GM12878 (cell line): ENCODE results near the gene NPPB. TPM values are rescaled to one million over a fixed set of nuclear protein-coding genes. Genes with fewer than 3 reads are reported as not detected.

Experiments
- ATAC-seq: fragments of 200-7000 bp; cut with Tn5 transposase; 3 replicates; pipeline ENCODE4 v1.9.1; 2020; ENCODE audit warnings: mild to moderate bottlenecking, moderate library complexity
- BruUV-seq: library from RNA; stranded (reverse); fragments of 400-500 nt; replicated peaks from 2 replicates; lab custom pipeline; 2021; lab: Mats Ljungman, UMichigan
- CTCF ChIA-PET: fragments of 300-600 bp; sonication (Branson Sonifier 250); formaldehyde crosslinking; extraction: SDS; loops from one replicate; lab custom pipeline; 2021; ENCODE audit warnings: inconsistent platforms; lab: Yijun Ruan, JAX
- POLR2A ChIA-PET: fragments of 350-600 bp; formaldehyde crosslinking; extraction: SDS; loops from one replicate; lab custom pipeline; 2021; ENCODE audit warnings: inconsistent platforms; lab: Charles Lee
- RAD21 ChIA-PET: fragments of 300-600 bp; sonication (Branson Sonifier 250); formaldehyde crosslinking; loops from one replicate; lab custom pipeline; 2023; ENCODE audit warnings: antibody characterized with exemption; ENCODE audit not compliant: unreplicated experiment; lab: Charles Lee
- SMC1A ChIA-PET: fragments of 300-600 bp; sonication (Branson Sonifier 250); formaldehyde crosslinking; loops from one replicate; lab custom pipeline; 2023; ENCODE audit not compliant: unreplicated experiment, uncharacterized antibody; lab: Charles Lee
- DNase-seq: peaks from one replicate; pipeline ENCODE4 v3.0.0-alpha.2; 2011; ENCODE audit warnings: low read depth, low spot score
- FAIRE-seq: peaks from 3 replicates; lab custom pipeline; 2011; peaks lifted over from hg19 to GRCh38; lab: Jason Lieb, UNC
- H2AFZ ChIP-seq: 2 replicates; pipeline ENCODE4 v1.6.0; 2011; ENCODE audit warnings: low read depth, low read length, control low read depth; ENCODE audit not compliant: control insufficient read depth
- H3K27ac ChIP-seq: 2 replicates; pipeline ENCODE4 v1.5.1; 2011; ENCODE audit warnings: control low read depth; ENCODE audit not compliant: control insufficient read depth, insufficient read depth
- H3K27me3 ChIP-seq, 2 experiments: replicated peaks in 1 of 2; 2 replicates each; pipeline versions ENCODE4 v1.6.0 to v1.6.1; 2011; ENCODE audit warnings: low read length in 1 of 2; ENCODE audit not compliant: control insufficient read depth in 2 of 2, insufficient read depth in 2 of 2
- H3K36me3 ChIP-seq, 2 experiments: 2 replicates each; pipeline ENCODE4 v1.5.1; 2011; ENCODE audit warnings: low read length in 1 of 2; ENCODE audit not compliant: control insufficient read depth in 2 of 2, insufficient read depth in 2 of 2
- H3K4me1 ChIP-seq: 2 replicates; pipeline ENCODE4 v1.6.1; 2011; ENCODE audit warnings: mild to moderate bottlenecking, low read length, moderate library complexity, mixed read lengths; ENCODE audit not compliant: control insufficient read depth, insufficient read depth
- H3K4me2 ChIP-seq: 2 replicates; pipeline ENCODE4 v1.6.0; 2011; ENCODE audit warnings: control low read depth; ENCODE audit not compliant: control insufficient read depth, insufficient read depth
- H3K4me3 ChIP-seq: fragments of 200-600 bp; sonication (generic); 2 replicates; pipeline ENCODE4 v1.5.1; 2016
- H3K79me2 ChIP-seq: 2 replicates; pipeline ENCODE4 v1.6.0; 2011; ENCODE audit warnings: low read length; ENCODE audit not compliant: control insufficient read depth, insufficient read depth
- H3K9ac ChIP-seq: 2 replicates; pipeline ENCODE4 v1.8.0; 2011; ENCODE audit warnings: low read length, control low read depth, mixed read lengths; ENCODE audit not compliant: control insufficient read depth, insufficient read depth
- H3K9me3 ChIP-seq: replicated peaks from 3 replicates; pipeline ENCODE4 v1.5.1; 2011; ENCODE audit warnings: mild to moderate bottlenecking, low read length; ENCODE audit not compliant: control insufficient read depth, insufficient read depth
- H4K20me1 ChIP-seq: 2 replicates; pipeline ENCODE4 v1.6.0; 2011; ENCODE audit not compliant: control insufficient read depth, insufficient read depth
- ATF7 ChIP-seq: fragments of 450-650 bp; IDR thresholded peaks from 2 replicates; pipeline ENCODE4 v1.6.1; 2016; ENCODE audit warnings: low read depth, mild to moderate bottlenecking
- BCL11A ChIP-seq: IDR thresholded peaks from 2 replicates; pipeline ENCODE4 v1.6.1; 2011; ENCODE audit warnings: low read depth, low read length
- EP300 ChIP-seq, 2 experiments: fragments of 150-350 bp in 1 of 2; IDR thresholded peaks; 2 replicates each; pipeline ENCODE4 v1.6.1; 2011 to 2012; ENCODE audit warnings: low read depth in 2 of 2, low read length in 2 of 2, borderline replicate concordance in 1 of 2, improper control_type of control experiment in 1 of 2, inconsistent platforms in 1 of 2; ENCODE audit not compliant: control insufficient read depth in 1 of 2
- IKZF2 ChIP-seq, 2 experiments: fragments of 450-650 bp; IDR thresholded peaks; 2 replicates each; pipeline ENCODE4 v1.6.1; 2017; ENCODE audit warnings: mild to moderate bottlenecking in 2 of 2, moderate library complexity in 2 of 2
- MXI1 ChIP-seq: fragments of 150-350 bp; IDR thresholded peaks from 2 replicates; pipeline ENCODE4 v1.6.1; 2011; ENCODE audit warnings: low read depth, mild to moderate bottlenecking, inconsistent platforms, low read length, improper control_type of control experiment
- NBN ChIP-seq: fragments of 450-650 bp; IDR thresholded peaks from 2 replicates; pipeline ENCODE4 v1.6.1; 2016
- NR2C1 ChIP-seq: fragments of 450-650 bp; IDR thresholded peaks from 2 replicates; pipeline ENCODE4 v1.6.1; 2017; ENCODE audit warnings: antibody characterized with exemption, mild to moderate bottlenecking, moderate library complexity
- PKNOX1 ChIP-seq: fragments of 450-650 bp; IDR thresholded peaks from 2 replicates; pipeline ENCODE4 v1.6.1; 2016; ENCODE audit warnings: mild to moderate bottlenecking
- POLR2AphosphoS2 ChIP-seq: IDR thresholded peaks from 2 replicates; pipeline ENCODE4 v1.6.1; 2011; ENCODE audit warnings: low read depth, mild to moderate bottlenecking, low read length, improper control_type of control experiment, moderate library complexity
- RFX5 ChIP-seq: IDR thresholded peaks from 2 replicates; pipeline ENCODE4 v1.6.1; 2011; ENCODE audit warnings: low read depth, low read length, improper control_type of control experiment
- SKIL ChIP-seq: fragments of 450-650 bp; IDR thresholded peaks from 2 replicates; pipeline ENCODE4 v1.6.1; 2017; ENCODE audit warnings: mild to moderate bottlenecking, low read depth, inconsistent platforms; ENCODE audit not compliant: poor library complexity, severe bottlenecking
- USF2 ChIP-seq: IDR thresholded peaks from 2 replicates; pipeline ENCODE4 v1.6.1; 2011; ENCODE audit warnings: low read depth, low read length, improper control_type of control experiment, borderline replicate concordance
- ZBED1 ChIP-seq: IDR thresholded peaks from 2 replicates; pipeline ENCODE4 v1.6.1; 2016; ENCODE audit warnings: borderline replicate concordance
- WGBS: methylation state at CpG from one replicate; pipeline ENCODE4 v1.1.6; 2016; ENCODE audit warnings: low lambda C conversion rate; ENCODE audit not compliant: insufficient replicate concordance, insufficient coverage; ENCODE audit errors: missing lambda C conversion rate; 5-methylcytosine and 5-hydroxymethylcytosine counted together
- in situ Hi-C: fragments of 300-500 bp; cut with MboI; formaldehyde crosslinking; loops from 9 replicates; pipeline ENCODE4 v1.14.3; 2018; ENCODE audit warnings: mixed read lengths
- intact Hi-C: fragments of 100-400 bp; cut with micrococcal nuclease; formaldehyde crosslinking; loops from one replicate; pipeline ENCODE4 v1.14.2; 2022; ENCODE audit not compliant: unreplicated experiment
- polyA plus RNA-seq, 11 experiments: library from polyadenylated mRNA; depleted of rRNA in 4 of 11; unstranded in 6 of 11; stranded (reverse) in 5 of 11; fragments of >200 nt; fragmentation: Nextera tagmentation in 4 of 11; fragmentation: Illumina TruSeq in 1 of 11; extraction: Ambion mirVana in 4 of 11; extraction: Trizol in 1 of 11; gene quantifications; 1 replicate in 1 of 11; 2 replicates in 10 of 11; pipeline versions ENCODE4 v1.2.1 to v1.2.3, GENCODE V29; 2011 to 2016; ENCODE audit warnings: inconsistent platforms in 2 of 11, missing spikeins in 2 of 11, low read depth in 1 of 11
- total RNA-seq, 4 experiments: library from RNA; depleted of rRNA in 3 of 4; stranded (reverse); fragments of >200 nt in 3 of 4; fragmentation: Illumina TruSeq in 1 of 4; extraction: Trizol in 1 of 4; gene quantifications; 2 replicates each; pipeline versions ENCODE4 v1.2.1 to v1.2.3, GENCODE V29; 2013 to 2021

NPPB gene
- total and polyA plus RNA-seq, 10 of the 15 experiments (the other 5 are each of a cell fraction or from before 2014, with no cell fraction given): not detected

- TF ChIP-seq SKIL: no peak
- ChIA-PET SMC1A (no interaction called here), POLR2A (no interaction called here), RAD21 (interaction anchor here (0.9 kb wide), 1 partner anchor 10 kb away, joined by 3 read pairs; no protein-coding TSS in a partner anchor), CTCF (interaction anchor here (0.6 kb wide), 1 partner anchor 84 kb away, joined by 4 read pairs; no protein-coding TSS in a partner anchor)
- no peak overlapping the region for H2AFZ ChIP-seq
- WGBS: 28% methylated on average over 6 of the region's 6 CpGs
- no peaks in the 10 kb centered on the region; a peak in 2 of 4 replicates for H3K27me3 ChIP-seq
- no TSS peak for BruUV-seq
- H4K20me1 ChIP-seq: no peaks in the 10 kb centered on the region
- DNase-seq (no peak), ATAC-seq (no peak), FAIRE-seq (no peak)
- H3K79me2 ChIP-seq: no peaks in the 10 kb centered on the region
- intact Hi-C loops: no loop called here
- no peaks in the 10 kb centered on the region for H3K4me1 ChIP-seq
- no peaks in the 10 kb centered on the region for H3K9me3 ChIP-seq
- in situ Hi-C loops: no loop called here
- H3K4me3 ChIP-seq: no peak overlapping the region
- no peak overlapping the region for H3K9ac ChIP-seq
- no peak overlapping the region for H3K27ac ChIP-seq
- no peak overlapping the region for H3K4me2 ChIP-seq
- H3K36me3 ChIP-seq: no peaks in the 10 kb centered on the region
Measured at GRCh38 chr1:11877074-11877473, 18.3 kb upstream of the NPPB start.

- BruUV-seq: no TSS peak
- H3K36me3 ChIP-seq: no peaks in the 10 kb centered on the region
- WGBS: 46% methylated on average over 10 of the region's 10 CpGs
- no peak for FAIRE-seq
- in situ Hi-C loops: no loop called here
- no peaks in the 10 kb centered on the region for H3K9me3 ChIP-seq
- no peak for ATAC-seq
- TF ChIP-seq NBN: no peak
- no peak for TF ChIP-seq ZBED1
- TF ChIP-seq IKZF2 (IDR thresholded peaks at IDR 0.05): no peak
- TF ChIP-seq PKNOX1: no peak
- TF ChIP-seq RFX5: no peak
- TF ChIP-seq POLR2AphosphoS2: no peak
- no peak for TF ChIP-seq USF2
- TF ChIP-seq ATF7: no peak
- TF ChIP-seq NR2C1: no peak
- no peak for TF ChIP-seq BCL11A
- TF ChIP-seq EP300 (IDR thresholded peaks at IDR 0.05; ENCODE audit: borderline replicate concordance in 1 of 2, control insufficient read depth in 1 of 2, low read depth in 2 of 2, low read length in 2 of 2): no peak
- TF ChIP-seq MXI1: no peak
- no peak overlapping the region for H2AFZ ChIP-seq
- no peak for DNase-seq
- ChIA-PET POLR2A (no interaction called here), SMC1A (no interaction called here), CTCF (no interaction called here), RAD21 (no interaction called here)
- no peaks in the 10 kb centered on the region for H4K20me1 ChIP-seq
- H3K4me2 ChIP-seq: no peak overlapping the region
- peaks cover 0 to 1% of the 10 kb centered on the region in 2 experiments; a peak in 1 of 4 replicates for H3K27me3 ChIP-seq
- H3K79me2 ChIP-seq: no peaks in the 10 kb centered on the region
- H3K4me1 ChIP-seq: no peaks in the 10 kb centered on the region
- H3K9ac ChIP-seq: no peak overlapping the region
- H3K27ac ChIP-seq: no peak overlapping the region
- no peak overlapping the region for H3K4me3 ChIP-seq
- intact Hi-C loops: no loop called here
Measured at GRCh38 chr1:11875094-11875493, 16.3 kb upstream of the NPPB start.
